ENCODE data around the gene EPHA1. TPM values are rescaled to one million over a fixed set of nuclear protein-coding genes. Genes with fewer than 3 reads are reported as not detected.

The EPHA1 gene
- total and polyA plus RNA-seq, 4 donors = 10.3 to 21.0 (median 11.3) TPM

DNA sequence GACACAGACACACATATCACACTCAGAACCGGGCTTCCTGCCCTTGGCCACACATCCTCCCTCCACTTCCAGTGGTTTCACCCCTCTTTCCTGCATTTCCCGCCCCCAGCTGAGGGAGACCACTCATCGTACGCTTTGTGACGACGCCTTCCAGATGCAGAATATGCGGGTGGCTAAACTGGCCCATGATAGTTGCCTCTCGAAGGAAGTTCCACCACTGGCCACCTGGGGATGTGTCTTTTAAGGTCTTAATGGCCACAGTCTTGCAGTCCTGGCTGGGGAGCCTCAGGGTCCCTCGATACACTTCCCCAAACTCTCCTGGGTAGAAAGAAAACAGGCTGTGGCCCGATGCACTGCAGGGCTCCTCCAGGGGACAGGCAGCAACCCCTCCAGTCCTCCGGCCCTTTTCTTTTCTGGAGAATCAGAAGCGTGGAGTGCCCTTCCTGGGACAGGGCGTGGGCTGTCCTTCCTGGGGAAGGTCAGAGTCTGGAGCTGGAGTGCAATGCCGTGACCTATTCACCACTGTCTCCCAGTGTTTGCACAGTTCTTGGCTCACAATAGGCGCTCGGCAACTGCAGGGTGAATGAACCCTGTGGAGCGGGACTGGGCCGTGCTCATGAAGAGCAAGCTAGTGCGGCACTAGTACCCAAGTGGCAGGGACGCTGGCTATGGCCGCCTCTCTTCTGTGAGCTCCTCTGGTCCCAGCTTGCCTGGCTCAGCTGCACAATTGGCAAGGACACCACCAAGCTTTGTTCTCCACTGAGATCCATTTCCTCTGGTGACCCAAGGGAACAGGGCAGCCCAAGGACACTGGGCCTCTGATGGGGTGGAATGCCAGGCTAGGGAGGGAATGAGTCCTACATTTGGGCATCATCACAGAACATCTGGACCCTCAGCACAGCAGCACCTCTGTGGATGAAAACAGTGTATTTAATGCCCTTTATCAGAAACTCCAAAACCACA, 13.2 kb downstream of the EPHA1 start (continued):
- peak; percentile 98 for TF ChIP-seq SP1 (IDR thresholded peaks at IDR 0.05)
- TF ChIP-seq, protein P1, sequence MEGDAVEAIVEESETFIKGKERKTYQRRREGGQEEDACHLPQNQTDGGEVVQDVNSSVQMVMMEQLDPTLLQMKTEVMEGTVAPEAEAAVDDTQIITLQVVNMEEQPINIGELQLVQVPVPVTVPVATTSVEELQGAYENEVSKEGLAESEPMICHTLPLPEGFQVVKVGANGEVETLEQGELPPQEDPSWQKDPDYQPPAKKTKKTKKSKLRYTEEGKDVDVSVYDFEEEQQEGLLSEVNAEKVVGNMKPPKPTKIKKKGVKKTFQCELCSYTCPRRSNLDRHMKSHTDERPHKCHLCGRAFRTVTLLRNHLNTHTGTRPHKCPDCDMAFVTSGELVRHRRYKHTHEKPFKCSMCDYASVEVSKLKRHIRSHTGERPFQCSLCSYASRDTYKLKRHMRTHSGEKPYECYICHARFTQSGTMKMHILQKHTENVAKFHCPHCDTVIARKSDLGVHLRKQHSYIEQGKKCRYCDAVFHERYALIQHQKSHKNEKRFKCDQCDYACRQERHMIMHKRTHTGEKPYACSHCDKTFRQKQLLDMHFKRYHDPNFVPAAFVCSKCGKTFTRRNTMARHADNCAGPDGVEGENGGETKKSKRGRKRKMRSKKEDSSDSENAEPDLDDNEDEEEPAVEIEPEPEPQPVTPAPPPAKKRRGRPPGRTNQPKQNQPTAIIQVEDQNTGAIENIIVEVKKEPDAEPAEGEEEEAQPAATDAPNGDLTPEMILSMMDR (IDR thresholded peaks at IDR 0.05; ENCODE audit: low read depth, low read length, missing input control) = peak; percentile 12

DNA sequence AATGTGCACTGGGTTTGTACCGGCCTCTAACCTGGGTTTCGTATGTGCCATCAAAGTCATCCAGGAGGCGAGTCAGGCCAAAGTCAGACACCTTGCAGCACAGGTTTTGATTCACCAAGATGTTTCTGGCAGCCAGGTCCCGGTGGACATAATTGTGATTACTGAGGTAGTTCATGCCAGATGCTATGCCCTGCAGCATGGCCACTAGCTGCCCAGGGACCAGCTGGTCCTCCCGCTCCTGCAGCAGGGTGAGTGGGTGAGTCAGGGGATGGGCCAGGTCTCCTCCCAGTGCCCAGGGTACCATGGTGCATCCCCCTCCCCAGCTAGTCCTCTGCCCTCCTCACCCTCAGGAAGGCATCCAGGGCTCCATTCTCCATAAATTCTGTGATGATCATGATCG, 13.9 kb downstream of the EPHA1 start:
- Histone ChIP-seq H3K4me3 (ENCODE audit: low read depth in 1 of 3, low read length in 3 of 3) (peak overlapping the region in 1 of 3 donors; percentile 53), H3K27me3 (ENCODE audit: control insufficient read depth in 4 of 4, insufficient read depth in 4 of 4, low read length in 3 of 4) (no peaks in the 10 kb centered on the region), H3K4me1 (ENCODE audit: control insufficient read depth in 4 of 4, insufficient read depth in 4 of 4, low read length in 3 of 4) (peaks cover 44 to 77% (median 73%) of the 10 kb centered on the region in 4 donors), H3K9me3 (ENCODE audit: control insufficient read depth in 4 of 4, low read length in 3 of 4) (no peaks in the 10 kb centered on the region), H3K27ac (ENCODE audit: low read depth in 1 of 2, low read length in 2 of 2) (peak overlapping the region in 1 of 2 donors; percentile 70), H3K36me3 (ENCODE audit: control insufficient read depth in 4 of 4, insufficient read depth in 3 of 4, low read depth in 1 of 4, low read length in 3 of 4) (peaks cover 2 to 26% (median 11%) of the 10 kb centered on the region in 4 donors), H3K9ac (ENCODE audit: low read depth in 1 of 2, low read length in 2 of 2) (no peak overlapping the region)
- 74% methylated on average over 6 of the region's 6 CpGs for WGBS
- TF ChIP-seq, protein P1 (IDR thresholded peaks at IDR 0.05; ENCODE audit: low read depth, low read length, missing input control) = no peak
- TF ChIP-seq NR2F2 (IDR thresholded peaks at IDR 0.05) (no peak), GABPA (IDR thresholded peaks at IDR 0.05 in 1 of 2, conservative IDR thresholded peaks at IDR 0.05 in 1 of 2) (no peak), HNF4A (conservative IDR thresholded peaks at IDR 0.05) (no peak), RXRA (IDR thresholded peaks at IDR 0.05) (no peak), HNF4G (IDR thresholded peaks at IDR 0.05) (no peak), FOXA1 (IDR thresholded peaks at IDR 0.05) (no peak), FOXA2 (IDR thresholded peaks at IDR 0.05) (no peak), SP1 (IDR thresholded peaks at IDR 0.05) (no peak), EGR1 (IDR thresholded peaks at IDR 0.05; ENCODE audit: low read depth in 2 of 2) (no peak), TAF1 (conservative IDR thresholded peaks at IDR 0.05) (no peak)
- TF ChIP-seq, protein P2, sequence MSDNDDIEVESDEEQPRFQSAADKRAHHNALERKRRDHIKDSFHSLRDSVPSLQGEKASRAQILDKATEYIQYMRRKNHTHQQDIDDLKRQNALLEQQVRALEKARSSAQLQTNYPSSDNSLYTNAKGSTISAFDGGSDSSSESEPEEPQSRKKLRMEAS (IDR thresholded peaks at IDR 0.05) = no peak
- TF ChIP-seq, protein P3, sequence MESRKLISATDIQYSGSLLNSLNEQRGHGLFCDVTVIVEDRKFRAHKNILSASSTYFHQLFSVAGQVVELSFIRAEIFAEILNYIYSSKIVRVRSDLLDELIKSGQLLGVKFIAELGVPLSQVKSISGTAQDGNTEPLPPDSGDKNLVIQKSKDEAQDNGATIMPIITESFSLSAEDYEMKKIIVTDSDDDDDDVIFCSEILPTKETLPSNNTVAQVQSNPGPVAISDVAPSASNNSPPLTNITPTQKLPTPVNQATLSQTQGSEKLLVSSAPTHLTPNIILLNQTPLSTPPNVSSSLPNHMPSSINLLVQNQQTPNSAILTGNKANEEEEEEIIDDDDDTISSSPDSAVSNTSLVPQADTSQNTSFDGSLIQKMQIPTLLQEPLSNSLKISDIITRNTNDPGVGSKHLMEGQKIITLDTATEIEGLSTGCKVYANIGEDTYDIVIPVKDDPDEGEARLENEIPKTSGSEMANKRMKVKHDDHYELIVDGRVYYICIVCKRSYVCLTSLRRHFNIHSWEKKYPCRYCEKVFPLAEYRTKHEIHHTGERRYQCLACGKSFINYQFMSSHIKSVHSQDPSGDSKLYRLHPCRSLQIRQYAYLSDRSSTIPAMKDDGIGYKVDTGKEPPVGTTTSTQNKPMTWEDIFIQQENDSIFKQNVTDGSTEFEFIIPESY (IDR thresholded peaks at IDR 0.05) = no peak
- TF ChIP-seq, protein P4, sequence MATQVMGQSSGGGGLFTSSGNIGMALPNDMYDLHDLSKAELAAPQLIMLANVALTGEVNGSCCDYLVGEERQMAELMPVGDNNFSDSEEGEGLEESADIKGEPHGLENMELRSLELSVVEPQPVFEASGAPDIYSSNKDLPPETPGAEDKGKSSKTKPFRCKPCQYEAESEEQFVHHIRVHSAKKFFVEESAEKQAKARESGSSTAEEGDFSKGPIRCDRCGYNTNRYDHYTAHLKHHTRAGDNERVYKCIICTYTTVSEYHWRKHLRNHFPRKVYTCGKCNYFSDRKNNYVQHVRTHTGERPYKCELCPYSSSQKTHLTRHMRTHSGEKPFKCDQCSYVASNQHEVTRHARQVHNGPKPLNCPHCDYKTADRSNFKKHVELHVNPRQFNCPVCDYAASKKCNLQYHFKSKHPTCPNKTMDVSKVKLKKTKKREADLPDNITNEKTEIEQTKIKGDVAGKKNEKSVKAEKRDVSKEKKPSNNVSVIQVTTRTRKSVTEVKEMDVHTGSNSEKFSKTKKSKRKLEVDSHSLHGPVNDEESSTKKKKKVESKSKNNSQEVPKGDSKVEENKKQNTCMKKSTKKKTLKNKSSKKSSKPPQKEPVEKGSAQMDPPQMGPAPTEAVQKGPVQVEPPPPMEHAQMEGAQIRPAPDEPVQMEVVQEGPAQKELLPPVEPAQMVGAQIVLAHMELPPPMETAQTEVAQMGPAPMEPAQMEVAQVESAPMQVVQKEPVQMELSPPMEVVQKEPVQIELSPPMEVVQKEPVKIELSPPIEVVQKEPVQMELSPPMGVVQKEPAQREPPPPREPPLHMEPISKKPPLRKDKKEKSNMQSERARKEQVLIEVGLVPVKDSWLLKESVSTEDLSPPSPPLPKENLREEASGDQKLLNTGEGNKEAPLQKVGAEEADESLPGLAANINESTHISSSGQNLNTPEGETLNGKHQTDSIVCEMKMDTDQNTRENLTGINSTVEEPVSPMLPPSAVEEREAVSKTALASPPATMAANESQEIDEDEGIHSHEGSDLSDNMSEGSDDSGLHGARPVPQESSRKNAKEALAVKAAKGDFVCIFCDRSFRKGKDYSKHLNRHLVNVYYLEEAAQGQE (IDR thresholded peaks at IDR 0.05) = no peak
- DNase-seq (ENCODE audit: low spot score) = no peak
